Small intestine (tissue), 7 donors: ENCODE measurements around the gene PNPO. TPM values are rescaled to one million over a fixed set of nuclear protein-coding genes. Genes with fewer than 3 reads are reported as not detected.
A peak's percentile ranks its signal among the peaks of the same experiment; 100 is the strongest.

Source experiments
- DNase-seq, 2 donors: peaks; one replicate each; pipeline versions ENCODE4 v3.0.0 to v3.0.0-alpha.2; 2013
- FAIRE-seq: peaks from 2 replicates; lab custom pipeline; 2012; peaks lifted over from hg19 to GRCh38; lab: Jason Lieb, UNC
- H3K27ac ChIP-seq, 3 donors: one replicate each; pipeline ENCODE4 v1.5.1; 2013; ENCODE audit warnings: low read length in 2 of 3, mild to moderate bottlenecking in 2 of 3, control low read depth in 1 of 3, inconsistent platforms in 1 of 3, low read depth in 1 of 3, moderate library complexity in 1 of 3
- H3K27me3 ChIP-seq, 3 donors: one replicate each; pipeline ENCODE4 v1.6.1; 2013; ENCODE audit warnings: low read length in 3 of 3, inconsistent platforms in 1 of 3; ENCODE audit not compliant: control insufficient read depth in 3 of 3, insufficient read depth in 3 of 3
- H3K36me3 ChIP-seq, 3 donors: one replicate each; pipeline ENCODE4 v1.6.1; 2013; ENCODE audit warnings: low read length in 3 of 3, inconsistent platforms in 1 of 3, low read depth in 1 of 3, mild to moderate bottlenecking in 1 of 3, moderate library complexity in 1 of 3; ENCODE audit not compliant: control insufficient read depth in 3 of 3, insufficient read depth in 2 of 3
- H3K4me1 ChIP-seq, 3 donors: one replicate each; pipeline ENCODE4 v1.6.1; 2013; ENCODE audit warnings: low read length in 2 of 3, inconsistent platforms in 1 of 3, low read depth in 1 of 3, mild to moderate bottlenecking in 1 of 3, moderate library complexity in 1 of 3; ENCODE audit not compliant: control insufficient read depth in 3 of 3, insufficient read depth in 2 of 3
- H3K4me3 ChIP-seq, 3 donors: one replicate each; pipeline ENCODE4 v1.5.1; 2013; ENCODE audit warnings: low read length in 3 of 3, control low read depth in 1 of 3, inconsistent platforms in 1 of 3, low read depth in 1 of 3, mild to moderate bottlenecking in 1 of 3, moderate library complexity in 1 of 3
- H3K9me3 ChIP-seq, 2 donors: one replicate each; pipeline ENCODE4 v1.6.1; 2013; ENCODE audit warnings: low read depth in 1 of 2, low read length in 1 of 2; ENCODE audit not compliant: control insufficient read depth in 2 of 2, insufficient read depth in 1 of 2
- WGBS, 3 donors: extraction: QIAGEN DNeasy Blood & Tissue Kit; methylation state at CpG; one replicate each; pipeline ENCODE4 v1.1.7; 2013; 5-methylcytosine and 5-hydroxymethylcytosine counted together
- polyA plus RNA-seq, 4 donors: library from polyadenylated mRNA; stranded (reverse) in 3 of 4; unstranded in 1 of 4; fragments of 200-250 nt in 3 of 4; fragments of 120-200 nt in 1 of 4; gene quantifications; one replicate each; pipeline versions ENCODE4 v1.2.1 to v1.2.3, GENCODE V29; 2013
- donor health status: healthy with polysubstance abuse.
- donor health status: control.
- donor health status: control.
- donor health status: Bipolar disorder and iron deficiency.
- donor health status: healthy.

Gene PNPO
- polyA plus RNA-seq, 4 donors: 10.8 to 49.1 (median 19.1) TPM

DNA sequence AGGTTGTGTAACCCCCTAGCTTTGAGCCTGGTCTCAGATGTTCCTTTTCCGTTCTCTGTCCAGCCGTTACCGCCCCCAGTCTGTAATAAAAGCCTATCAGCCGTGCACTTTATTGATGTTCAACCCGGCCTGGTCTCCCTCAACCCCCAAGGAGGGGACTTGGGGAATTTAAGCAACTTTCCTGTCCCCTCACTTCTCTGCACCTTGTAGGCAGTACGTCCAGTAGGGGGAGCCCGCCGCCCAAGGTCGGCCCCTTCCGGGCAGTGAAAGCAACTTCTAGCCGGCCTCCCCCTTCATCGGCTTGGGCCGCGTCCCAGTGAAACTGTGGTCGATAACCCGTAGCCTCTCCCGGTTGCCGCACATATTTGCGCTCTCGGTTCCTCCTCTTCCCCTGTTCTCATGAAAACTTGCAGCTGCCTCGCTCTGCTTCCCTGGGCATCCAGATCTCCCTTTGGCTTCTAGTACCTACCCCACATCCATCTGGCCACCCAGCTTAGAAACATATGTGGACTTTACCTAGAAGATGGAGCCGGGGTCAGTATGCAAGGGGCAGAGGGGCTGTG is 7.9 kb downstream of the PNPO start:
- H3K9me3 ChIP-seq: no peaks in the 10 kb centered on the region
- DNase-seq (peak; percentile 86 to 93), FAIRE-seq (no peak)
- peak overlapping the region in 1 of 3 donors; percentile 27 for H3K4me3 ChIP-seq
- peak overlapping the region; percentile 77 to 93 (median 83) for H3K27ac ChIP-seq
- H3K36me3 ChIP-seq: peaks cover 6 to 84% (median 6%) of the 10 kb centered on the region in 3 donors
- WGBS, 3 donors: 1 to 4% (median 4%) methylated on average over 22 of the region's 22 CpGs
- no peaks in the 10 kb centered on the region for H3K27me3 ChIP-seq
- peaks cover 0 to 69% (median 0%) of the 10 kb centered on the region in 3 donors for H3K4me1 ChIP-seq

DNA sequence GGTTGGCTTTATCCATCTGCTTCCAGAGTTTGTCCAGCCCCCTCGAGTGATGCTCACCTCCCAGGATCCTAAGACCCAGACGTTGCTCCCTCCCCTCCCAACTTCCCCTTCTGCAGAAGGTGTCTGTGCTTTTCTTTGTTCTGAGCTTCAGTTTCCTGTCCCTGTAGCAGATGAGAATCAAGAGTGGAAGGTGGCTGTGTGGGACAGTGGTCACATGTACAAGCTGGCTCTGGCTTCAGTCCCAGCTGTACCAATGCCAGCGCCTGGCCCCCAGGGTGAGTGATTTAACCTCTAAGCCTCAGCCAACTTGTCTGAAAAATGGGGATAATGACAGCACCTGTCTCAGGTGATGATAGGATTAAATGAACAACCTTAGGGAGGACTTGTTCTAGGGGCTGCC is 8.6 kb downstream of the PNPO start:
- WGBS, 3 donors: 15 to 47% (median 28%) methylated on average over 3 of the region's 3 CpGs
- FAIRE-seq (no peak), DNase-seq (peak; percentile 41 to 46)
- H3K4me1 ChIP-seq: peaks cover 0 to 69% (median 0%) of the 10 kb centered on the region in 3 donors
- peaks cover 6 to 84% (median 10%) of the 10 kb centered on the region in 3 donors for H3K36me3 ChIP-seq
- H3K27ac ChIP-seq: peak overlapping the region; percentile 77 to 93 (median 83)
- no peaks in the 10 kb centered on the region for H3K27me3 ChIP-seq
- no peak overlapping the region for H3K4me3 ChIP-seq
- no peaks in the 10 kb centered on the region for H3K9me3 ChIP-seq

DNA sequence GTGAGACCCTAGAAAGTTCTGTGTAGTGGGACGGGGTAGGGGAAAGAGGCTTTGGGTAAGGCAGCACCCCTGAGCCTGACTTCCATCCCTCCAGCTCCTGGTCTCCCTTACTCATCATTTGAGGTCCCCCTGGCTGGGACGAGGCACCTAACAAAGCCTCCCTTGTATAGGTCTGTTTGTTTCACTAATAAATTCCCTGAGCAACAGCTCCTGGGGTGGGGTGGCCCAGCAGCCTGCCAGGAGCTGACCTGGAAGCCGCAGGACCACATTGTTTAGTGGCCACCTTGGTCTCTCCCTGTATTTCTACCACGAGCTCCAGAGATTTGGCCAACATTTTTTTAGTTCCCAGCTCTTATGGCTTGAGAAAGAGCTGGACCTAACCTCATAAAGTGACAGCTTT is 9.1 kb downstream of the PNPO start:
- peaks cover 0 to 69% (median 0%) of the 10 kb centered on the region in 3 donors for H3K4me1 ChIP-seq
- DNase-seq (peak in 1 of 2 donors; percentile 42), FAIRE-seq (no peak)
- H3K4me3 ChIP-seq: no peak overlapping the region
- peaks cover 6 to 84% (median 13%) of the 10 kb centered on the region in 3 donors for H3K36me3 ChIP-seq
- H3K27me3 ChIP-seq: no peaks in the 10 kb centered on the region
- 22 to 71% (median 36%) methylated on average over 4 of the region's 4 CpGs for WGBS, 3 donors
- H3K9me3 ChIP-seq: no peaks in the 10 kb centered on the region
- H3K27ac ChIP-seq: peak overlapping the region; percentile 77 to 93 (median 83)

DNA sequence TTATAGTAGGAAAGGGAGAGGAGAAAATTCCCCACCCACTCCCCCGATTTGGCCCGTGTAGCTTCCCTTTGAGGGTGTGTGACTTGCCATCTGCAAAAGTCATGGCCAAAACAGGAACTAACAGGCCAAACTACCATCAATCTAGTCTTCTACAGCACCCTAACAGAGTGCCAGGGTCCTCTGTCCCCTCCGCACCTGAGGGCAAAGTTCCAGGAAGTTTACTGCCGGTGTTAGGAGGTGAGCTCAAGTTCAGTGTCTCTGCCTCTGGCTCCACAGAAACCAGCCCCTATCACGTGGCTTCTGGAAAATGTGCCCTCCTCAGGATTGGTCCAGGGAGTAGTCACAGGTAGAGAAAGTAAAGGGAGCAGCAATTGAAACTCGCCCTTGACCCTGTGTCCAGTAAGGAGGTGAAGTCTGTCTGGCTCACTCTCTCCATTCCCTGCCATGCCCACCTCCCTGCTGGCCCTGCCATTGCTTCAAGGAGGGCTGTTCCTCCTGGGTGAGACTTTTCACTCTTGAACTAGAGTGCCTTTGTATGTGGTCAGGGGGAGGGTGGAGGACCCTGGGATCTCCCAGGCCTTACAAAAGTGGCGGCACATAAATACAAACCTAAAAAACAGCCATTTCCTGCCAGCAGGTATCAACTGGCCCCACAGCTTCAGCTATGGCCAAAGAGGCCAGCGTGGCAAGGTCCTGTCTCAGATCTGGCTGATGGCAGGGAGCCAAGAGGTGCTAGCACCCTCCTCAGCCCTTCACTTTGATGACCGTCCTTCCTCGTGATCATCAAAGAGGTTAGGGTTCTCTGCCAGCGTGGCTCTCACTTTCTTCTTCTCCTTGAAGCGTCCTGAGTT is 11.0 kb downstream of the PNPO start:
- Histone ChIP-seq H3K9me3 (no peaks in the 10 kb centered on the region), H3K27ac (peak overlapping the region; percentile 72 to 93 (median 92)), H3K4me1 (peaks cover 0 to 56% (median 0%) of the 10 kb centered on the region in 3 donors), H3K36me3 (peaks cover 6 to 87% (median 14%) of the 10 kb centered on the region in 3 donors), H3K27me3 (no peaks in the 10 kb centered on the region), H3K4me3 (peak overlapping the region in 2 of 3 donors; percentile 89 to 92)
- DNase-seq: peak; percentile 94 to 99
- FAIRE-seq: no peak
- 11 to 50% (median 43%) methylated on average over 12 of the region's 12 CpGs for WGBS, 3 donors

DNA sequence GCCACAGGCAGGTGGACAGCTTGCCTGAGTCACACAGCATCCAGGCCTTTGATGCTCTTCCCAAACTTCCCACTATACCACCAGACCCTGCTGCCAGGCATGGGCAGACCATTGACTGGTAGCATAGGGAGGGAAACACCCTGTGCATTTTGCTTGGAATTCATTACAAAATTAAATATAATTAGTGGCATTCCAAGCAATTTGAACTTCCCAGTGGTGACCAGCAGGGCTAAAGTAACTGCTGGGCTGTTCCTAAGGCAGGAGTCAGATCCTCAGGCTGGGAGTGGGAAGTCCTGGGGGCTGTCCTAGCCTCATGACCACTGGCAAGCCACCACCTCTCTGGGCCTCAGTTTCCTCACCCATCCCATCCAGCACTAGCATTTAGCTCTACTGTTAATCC is 12.5 kb downstream of the PNPO start:
- FAIRE-seq (no peak), DNase-seq (peak; percentile 40)
- Histone ChIP-seq H3K9me3 (no peaks in the 10 kb centered on the region), H3K4me3 (peak overlapping the region; percentile 11 to 92 (median 89)), H3K36me3 (peaks cover 6 to 79% (median 14%) of the 10 kb centered on the region in 3 donors), H3K4me1 (peaks cover 0 to 58% (median 0%) of the 10 kb centered on the region in 3 donors), H3K27me3 (no peaks in the 10 kb centered on the region), H3K27ac (peak overlapping the region; percentile 72 to 93 (median 92))

DNA sequence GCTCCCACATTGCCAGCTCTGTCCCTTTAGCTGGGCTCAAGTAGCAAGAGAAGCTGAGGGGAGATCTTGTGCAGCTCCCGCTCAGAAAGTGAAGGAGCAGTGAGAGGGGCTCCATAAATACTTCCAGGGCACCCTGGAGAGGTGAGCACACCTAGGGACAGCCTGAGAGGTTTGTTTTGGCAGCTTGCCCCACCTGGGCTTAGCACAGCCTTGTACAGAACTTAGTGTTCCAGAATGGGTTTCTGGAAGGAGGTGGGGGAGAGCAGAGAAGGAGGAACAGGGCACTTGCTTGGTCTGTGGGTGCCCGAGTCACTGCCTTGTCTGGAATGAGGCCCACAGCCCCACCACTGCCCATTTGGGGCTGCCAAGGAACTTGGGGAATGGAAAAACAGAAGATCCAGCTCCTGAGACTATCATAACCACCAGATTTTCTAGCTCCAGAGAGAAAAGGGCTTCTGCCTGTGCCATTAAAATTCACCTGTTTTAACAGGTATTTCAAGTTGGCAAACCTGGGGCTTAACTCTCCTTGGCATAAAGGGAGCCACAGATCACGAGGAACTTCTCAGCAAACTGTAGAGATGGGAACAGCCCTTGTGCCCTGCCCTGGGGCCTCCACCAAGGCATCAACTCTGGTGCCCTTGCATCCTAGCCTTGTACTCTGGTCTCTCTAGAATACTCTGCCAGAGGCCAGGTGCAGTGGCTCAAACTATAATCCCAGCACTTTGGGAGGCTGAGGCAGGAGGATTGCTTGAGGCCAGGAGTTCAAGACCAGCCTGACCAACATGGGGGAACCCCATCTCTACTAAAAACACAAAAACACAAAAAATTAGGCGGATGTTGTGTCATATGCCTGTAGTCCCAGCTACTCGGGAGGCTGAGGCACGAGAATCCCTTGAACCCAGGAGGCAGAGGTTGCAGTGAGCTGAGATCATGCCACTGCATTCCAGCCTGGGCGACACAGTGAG is 14.4 kb downstream of the PNPO start:
- H3K4me3 ChIP-seq: peak overlapping the region; percentile 32 to 92 (median 89)
- FAIRE-seq: no peak
- WGBS, 3 donors: 12 to 63% (median 35%) methylated on average over 7 of the region's 7 CpGs
- H3K27me3 ChIP-seq: no peaks in the 10 kb centered on the region
- H3K36me3 ChIP-seq: peaks cover 6 to 61% (median 14%) of the 10 kb centered on the region in 3 donors
- peak; percentile 65 to 83 for DNase-seq
- H3K27ac ChIP-seq: peak overlapping the region; percentile 89 to 99 (median 98)
- no peaks in the 10 kb centered on the region for H3K9me3 ChIP-seq
- peaks cover 0 to 54% (median 0%) of the 10 kb centered on the region in 3 donors for H3K4me1 ChIP-seq

DNA sequence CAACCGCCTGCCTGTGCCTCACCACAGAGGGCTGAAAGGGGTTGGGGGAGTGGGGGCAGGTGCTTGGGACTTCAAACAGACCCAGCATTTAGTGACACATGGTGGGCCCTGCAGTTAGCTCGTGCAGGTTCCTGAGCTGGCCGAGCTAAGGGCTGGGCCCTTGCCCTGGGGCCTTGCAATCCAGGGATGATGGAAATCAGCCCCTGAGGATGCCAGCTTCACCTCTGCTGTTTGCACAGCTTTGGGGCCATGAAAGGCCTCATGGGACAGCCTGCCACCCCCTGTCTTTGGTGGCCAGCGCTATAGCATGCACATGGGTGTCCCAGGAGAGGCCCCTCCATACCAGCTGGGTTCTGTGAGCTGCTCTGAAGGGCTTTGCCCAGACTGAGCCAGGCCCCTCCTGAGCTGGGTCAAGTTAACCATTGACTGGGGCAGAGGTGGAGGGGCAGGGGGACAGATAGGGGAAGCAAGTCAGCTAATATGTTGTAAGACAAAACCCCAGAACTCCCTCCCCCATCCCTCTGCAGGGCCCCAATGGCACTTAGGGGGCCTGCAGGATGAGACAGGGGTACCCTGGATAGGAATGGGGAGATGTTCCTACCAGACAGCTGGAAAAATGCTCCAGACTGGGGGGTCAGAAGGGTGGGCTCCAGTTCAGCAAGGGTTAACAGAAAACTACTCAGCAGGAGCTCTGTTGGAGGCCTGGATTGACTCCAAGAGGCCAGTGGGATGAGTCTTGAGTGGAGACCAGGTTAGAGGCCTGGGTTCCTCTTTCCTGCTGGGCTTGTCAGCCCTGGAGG is 15.6 kb downstream of the PNPO start:
- Histone ChIP-seq H3K36me3 (peaks cover 0 to 52% (median 9%) of the 10 kb centered on the region in 3 donors), H3K27ac (peak overlapping the region; percentile 97 to 99 (median 98)), H3K9me3 (peaks cover 0 to 4% of the 10 kb centered on the region in 2 donors), H3K4me1 (peaks cover 0 to 55% (median 5%) of the 10 kb centered on the region in 3 donors), H3K27me3 (no peaks in the 10 kb centered on the region), H3K4me3 (peak overlapping the region; percentile 48 to 92 (median 89))
- DNase-seq: peak; percentile 64 to 91
- 16 to 51% (median 23%) methylated on average over 4 of the region's 4 CpGs for WGBS, 3 donors
- no peak for FAIRE-seq
